ENCODE results near the gene ESAM. TPM values are rescaled to one million over a fixed set of nuclear protein-coding genes. Genes with fewer than 3 reads are reported as not detected.

Gene ESAM
- total and polyA plus RNA-seq, 2 experiments from 2014 or later = 0.32 TPM; not detected in 1

- Mint-ChIP-seq H3K4me3 (no peak overlapping the region; the same call in 2 of the 3 replicates), H3K9me3 (no peaks in the 10 kb centered on the region), H3K27me3 (ENCODE audit: insufficient read depth, low read depth, poor library complexity) (no peaks in the 10 kb centered on the region), H3K27ac (no peak overlapping the region), H3K36me3 (ENCODE audit: low read depth) (peaks cover 14% of the 10 kb centered on the region), H3K4me1 (peaks cover 9% of the 10 kb centered on the region; the same call in 2 of the 3 replicates)
- Histone ChIP-seq H3K4me2 (no peak overlapping the region), H3K4me3 (no peak overlapping the region), H3K27me3 (ENCODE audit: insufficient read depth) (no peaks in the 10 kb centered on the region), H3K4me1 (ENCODE audit: insufficient read depth) (no peaks in the 10 kb centered on the region), H3K27ac (ENCODE audit: low read depth) (no peak overlapping the region), H3K36me3 (ENCODE audit: insufficient read depth) (no peaks in the 10 kb centered on the region; the same call in 1 of the 2 replicates), H3F3A (replicated peaks; ENCODE audit: low read depth) (no peaks in the 10 kb centered on the region), H2AFZ (no peak overlapping the region), H3K9me2 (ENCODE audit: insufficient read depth) (no peaks in the 10 kb centered on the region), H3K79me2 (replicated peaks; ENCODE audit: insufficient read depth) (peaks cover 63% of the 10 kb centered on the region), H4K20me1 (replicated peaks; ENCODE audit: insufficient read depth) (peaks cover 8% of the 10 kb centered on the region)
- ATAC-seq = no peak
- no peak for DNase-seq (ENCODE audit: low spot score)
- no peak for TF ChIP-seq JUNB (IDR thresholded peaks at IDR 0.05; ENCODE audit: unreplicated experiment)
- TF ChIP-seq NANOG (IDR thresholded peaks at IDR 0.05; ENCODE audit: borderline replicate concordance) = no peak
- TF ChIP-seq REST (IDR thresholded peaks at IDR 0.05; ENCODE audit: unreplicated experiment) = no peak
- TF ChIP-seq ZNF331 (CRISPR knock-in tag; IDR thresholded peaks at IDR 0.05; ENCODE audit: low read depth) = no peak
- TF ChIP-seq CTCF (conservative IDR thresholded peaks at IDR 0.05; ENCODE audit: low read depth in 2 of 2) = no peak
- no peak for TF ChIP-seq CREB1 (CRISPR knock-in tag; IDR thresholded peaks at IDR 0.05; ENCODE audit: low read depth)
- no peak for TF ChIP-seq POLR2AphosphoS5 (IDR thresholded peaks at IDR 0.05; ENCODE audit: low read depth)
- TF ChIP-seq EZH2 (IDR thresholded peaks at IDR 0.05; ENCODE audit: low read depth, unreplicated experiment) = no peak
- no peak for TF ChIP-seq ZNF114 (CRISPR knock-in tag; IDR thresholded peaks at IDR 0.05)
- no peak for TF ChIP-seq EZH2phosphoT487 (IDR thresholded peaks at IDR 0.05; ENCODE audit: unreplicated experiment)
- no peak for TF ChIP-seq STAT1 (IDR thresholded peaks at IDR 0.05; ENCODE audit: unreplicated experiment)
- TF ChIP-seq ETS1 (IDR thresholded peaks at IDR 0.05) = no peak
- no peak for TF ChIP-seq ZNF462 (CRISPR knock-in tag; IDR thresholded peaks at IDR 0.05)
Observed at GRCh38 chr11:124776865-124777645, 15.0 kb upstream of the ESAM start.

All from GM23338 (cell line).